Osteocyte (in vitro differentiated cells): ENCODE data around the gene SMPD3. TPM values are rescaled to one million over a fixed set of nuclear protein-coding genes. Genes with fewer than 3 reads are reported as not detected.

ENCODE experiments used
- DNase-seq: peaks from one replicate; pipeline ENCODE4 v3.0.0; 2021; ENCODE audit warnings: mixed read lengths; ENCODE audit not compliant: unreplicated experiment; ENCODE audit errors: extremely low spot score
- H3K27ac Mint-ChIP-seq: one replicate; pipeline ENCODE4 v1.8.0; 2021; ENCODE audit warnings: mild to moderate bottlenecking, mixed read lengths; ENCODE audit not compliant: unreplicated experiment
- H3K27me3 Mint-ChIP-seq: one replicate; pipeline ENCODE4 v1.8.0; 2021; ENCODE audit warnings: mixed read lengths; ENCODE audit not compliant: unreplicated experiment
- H3K36me3 Mint-ChIP-seq: one replicate; pipeline ENCODE4 v1.8.0; 2021; ENCODE audit warnings: mixed read lengths; ENCODE audit not compliant: unreplicated experiment
- H3K4me1 Mint-ChIP-seq: one replicate; pipeline ENCODE4 v1.8.0; 2021; ENCODE audit warnings: mixed read lengths; ENCODE audit not compliant: unreplicated experiment
- H3K4me3 Mint-ChIP-seq: one replicate; pipeline ENCODE4 v1.8.0; 2021; ENCODE audit warnings: mild to moderate bottlenecking, moderate library complexity, mixed read lengths; ENCODE audit not compliant: unreplicated experiment
- H3K9me3 Mint-ChIP-seq: one replicate; pipeline ENCODE4 v1.8.0; 2021; ENCODE audit warnings: mixed read lengths; ENCODE audit not compliant: unreplicated experiment
- total RNA-seq: library from RNA; stranded (reverse); gene quantifications from 2 replicates; pipeline ENCODE4 v1.2.1, GENCODE V29; 2021
- TF ChIP-seq, protein P1 (sequence below): fragments of 200-600 bp; sonication (generic); IDR thresholded peaks from 2 replicates; pipeline ENCODE4 v1.5.0; 2021; ENCODE audit warnings: antibody characterized with exemption, mild to moderate bottlenecking, moderate library complexity

The SMPD3 gene
- total RNA-seq, 1 donor from 2014 or later, result not detected

DNA sequence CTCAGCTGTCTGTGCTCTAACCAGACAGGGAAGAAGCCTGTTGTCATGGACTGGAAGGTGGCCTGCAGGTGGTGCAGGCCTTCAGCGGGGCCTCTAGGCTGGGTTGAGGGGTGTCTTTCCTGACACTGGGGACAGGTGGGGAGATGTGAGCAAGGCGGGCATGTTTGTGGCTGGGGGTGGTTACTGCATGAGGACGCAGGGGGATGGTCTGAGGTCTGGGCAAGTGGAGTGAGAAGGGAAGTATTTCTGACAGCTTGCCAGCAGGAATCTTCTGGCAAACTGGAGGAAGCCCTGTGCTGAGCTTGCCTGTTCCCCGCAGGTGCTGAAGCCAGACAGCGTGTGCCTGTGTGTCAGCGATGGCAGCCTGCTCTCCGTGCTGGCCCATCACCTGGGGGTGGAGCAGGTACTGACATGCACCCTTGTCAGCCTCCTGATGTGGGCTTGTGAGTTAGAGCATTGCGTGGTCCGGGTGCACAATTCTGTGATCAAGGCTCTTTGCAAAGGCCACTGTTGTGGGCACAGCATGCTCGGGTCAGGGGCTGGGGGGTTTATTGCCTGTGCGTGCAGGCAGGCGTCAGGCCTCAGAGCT is 101.3 kb downstream of the SMPD3 start:
- TF ChIP-seq, protein P1, sequence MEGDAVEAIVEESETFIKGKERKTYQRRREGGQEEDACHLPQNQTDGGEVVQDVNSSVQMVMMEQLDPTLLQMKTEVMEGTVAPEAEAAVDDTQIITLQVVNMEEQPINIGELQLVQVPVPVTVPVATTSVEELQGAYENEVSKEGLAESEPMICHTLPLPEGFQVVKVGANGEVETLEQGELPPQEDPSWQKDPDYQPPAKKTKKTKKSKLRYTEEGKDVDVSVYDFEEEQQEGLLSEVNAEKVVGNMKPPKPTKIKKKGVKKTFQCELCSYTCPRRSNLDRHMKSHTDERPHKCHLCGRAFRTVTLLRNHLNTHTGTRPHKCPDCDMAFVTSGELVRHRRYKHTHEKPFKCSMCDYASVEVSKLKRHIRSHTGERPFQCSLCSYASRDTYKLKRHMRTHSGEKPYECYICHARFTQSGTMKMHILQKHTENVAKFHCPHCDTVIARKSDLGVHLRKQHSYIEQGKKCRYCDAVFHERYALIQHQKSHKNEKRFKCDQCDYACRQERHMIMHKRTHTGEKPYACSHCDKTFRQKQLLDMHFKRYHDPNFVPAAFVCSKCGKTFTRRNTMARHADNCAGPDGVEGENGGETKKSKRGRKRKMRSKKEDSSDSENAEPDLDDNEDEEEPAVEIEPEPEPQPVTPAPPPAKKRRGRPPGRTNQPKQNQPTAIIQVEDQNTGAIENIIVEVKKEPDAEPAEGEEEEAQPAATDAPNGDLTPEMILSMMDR, result no peak
- DNase-seq, result no peak
- Mint-ChIP-seq H3K9me3 (no peaks in the 10 kb centered on the region), H3K4me1 (no peaks in the 10 kb centered on the region), H3K27me3 (no peaks in the 10 kb centered on the region), H3K4me3 (no peak overlapping the region), H3K27ac (no peak overlapping the region), H3K36me3 (peaks cover 30% of the 10 kb centered on the region)

DNA sequence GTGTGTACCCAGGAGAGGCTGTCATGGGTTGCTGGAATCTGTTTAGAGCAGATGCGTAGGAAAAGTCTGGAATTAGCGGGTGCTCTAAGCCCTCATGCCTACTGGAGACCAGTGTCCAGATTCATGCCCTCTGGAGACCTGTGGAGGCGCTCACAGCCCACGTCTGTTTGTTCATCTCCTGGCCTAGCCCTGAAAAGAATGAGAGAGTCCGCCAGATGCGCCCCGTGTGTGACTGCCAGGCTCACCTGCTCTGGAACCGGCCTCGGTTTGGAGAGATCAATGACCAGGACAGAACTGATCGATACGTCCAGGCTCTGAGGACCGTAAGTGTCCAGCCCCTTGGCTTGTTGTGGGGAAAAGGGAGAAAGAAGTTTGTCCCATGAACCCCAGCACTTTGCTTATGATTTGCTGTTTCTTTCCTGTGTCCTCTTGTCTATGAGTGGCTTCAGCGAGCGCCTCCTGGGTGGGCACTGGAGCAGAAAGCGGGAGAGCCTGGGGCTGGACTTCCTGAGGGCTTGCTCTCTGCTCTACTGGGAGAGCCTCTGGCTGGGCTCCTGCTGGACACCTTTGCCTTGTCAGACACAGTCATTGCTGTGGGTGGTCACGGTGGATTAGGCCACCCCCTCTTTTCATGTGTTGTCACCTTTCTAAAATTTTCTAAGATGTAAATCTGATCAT is 102.2 kb downstream of the SMPD3 start:
- no peak overlapping the region for H3K27ac Mint-ChIP-seq
- no peaks in the 10 kb centered on the region for H3K27me3 Mint-ChIP-seq
- no peaks in the 10 kb centered on the region for H3K9me3 Mint-ChIP-seq
- TF ChIP-seq, protein P1, result no peak
- H3K4me3 Mint-ChIP-seq, result no peak overlapping the region
- peaks cover 29% of the 10 kb centered on the region for H3K36me3 Mint-ChIP-seq
- no peak for DNase-seq
- no peaks in the 10 kb centered on the region for H3K4me1 Mint-ChIP-seq

DNA sequence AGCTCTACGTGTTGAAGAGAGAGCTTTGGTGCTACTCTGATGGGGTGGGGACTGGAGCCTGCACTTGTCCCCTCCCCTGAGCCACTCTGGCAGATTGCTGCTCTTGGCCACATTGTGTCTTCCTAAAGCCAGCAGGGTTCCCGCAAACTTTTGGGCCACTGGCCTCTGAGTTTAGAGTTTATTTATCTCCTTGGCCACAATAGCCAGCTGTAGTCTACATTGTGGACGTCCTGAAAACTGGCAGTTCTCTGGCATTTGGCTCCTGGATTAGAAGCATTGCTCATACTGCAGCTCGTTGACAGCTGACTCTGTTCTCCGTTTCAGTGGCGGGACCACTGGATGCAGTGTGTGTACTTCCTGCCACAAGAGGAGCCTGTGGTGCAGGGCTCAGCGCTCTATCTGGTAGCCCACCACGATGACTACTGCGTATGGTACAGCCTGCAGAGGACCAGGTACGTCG is 102.9 kb downstream of the SMPD3 start:
- no peaks in the 10 kb centered on the region for H3K9me3 Mint-ChIP-seq
- peaks cover 36% of the 10 kb centered on the region for H3K36me3 Mint-ChIP-seq
- H3K4me1 Mint-ChIP-seq, result no peaks in the 10 kb centered on the region
- no peaks in the 10 kb centered on the region for H3K27me3 Mint-ChIP-seq
- TF ChIP-seq, protein P1, result no peak
- no peak for DNase-seq
- no peak overlapping the region for H3K27ac Mint-ChIP-seq
- no peak overlapping the region for H3K4me3 Mint-ChIP-seq

DNA sequence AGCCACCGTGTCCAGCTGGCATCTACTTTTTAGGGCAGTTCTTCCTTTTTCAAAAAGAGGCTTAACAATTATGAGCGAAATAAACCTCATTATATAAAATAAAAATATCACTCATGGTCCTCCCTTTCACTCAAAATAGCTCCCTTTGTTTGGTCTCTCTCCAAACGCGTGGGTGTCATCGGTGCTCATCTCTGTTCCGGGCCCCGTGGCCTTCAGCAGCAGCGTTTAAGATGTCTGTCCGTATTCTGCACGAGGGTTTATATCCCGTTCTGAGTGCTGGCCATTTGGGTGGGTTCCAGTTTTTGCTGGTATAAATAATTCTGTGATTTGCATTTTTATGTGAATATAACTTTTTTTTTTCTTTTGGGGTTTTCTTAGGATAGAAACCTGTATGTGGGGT is 104.1 kb downstream of the SMPD3 start:
- Mint-ChIP-seq H3K9me3 (no peaks in the 10 kb centered on the region), H3K36me3 (peaks cover 37% of the 10 kb centered on the region), H3K27ac (no peak overlapping the region), H3K4me1 (no peaks in the 10 kb centered on the region), H3K4me3 (no peak overlapping the region), H3K27me3 (no peaks in the 10 kb centered on the region)
- DNase-seq, result no peak
- TF ChIP-seq, protein P1, result no peak

GRCh38 chr16:68343137-68343536 is 105.2 kb downstream of the SMPD3 start:
- Mint-ChIP-seq H3K36me3 (peaks cover 34% of the 10 kb centered on the region), H3K4me1 (no peaks in the 10 kb centered on the region), H3K27ac (no peak overlapping the region), H3K4me3 (no peak overlapping the region), H3K9me3 (no peaks in the 10 kb centered on the region), H3K27me3 (no peaks in the 10 kb centered on the region)
- TF ChIP-seq, protein P1, result no peak
- DNase-seq, result no peak
